ENCODE results near the gene DERL3.
A peak's percentile ranks its signal among the peaks of the same experiment; 100 is the strongest.

The DERL3 gene

GRCh38 chr22:23847310-23847920 is 8.6 kb upstream of the DERL3 start:
- Histone ChIP-seq H3K36me3 (replicated peaks; ENCODE audit: low read depth, low read length) (no peaks in the 10 kb centered on the region), H3K27me3 (ENCODE audit: low read depth, low read length) (0 out of 2 replicates have a peak, but pooled peaks cover 3% of the 10 kb centered on the region), H3K4me1 (ENCODE audit: low read length) (peaks cover 68% of the 10 kb centered on the region), H2AFZ (ENCODE audit: low read depth, low read length) (no peak overlapping the region), H3K9ac (ENCODE audit: low read length) (no peak overlapping the region), H3K4me3 (ENCODE audit: low read length) (no peak overlapping the region), H3K79me2 (ENCODE audit: low read length) (no peaks in the 10 kb centered on the region), H3K4me2 (ENCODE audit: low read length) (peak overlapping the region; percentile 37), H4K20me1 (ENCODE audit: insufficient read depth, low read length) (no peaks in the 10 kb centered on the region), H3K27ac (ENCODE audit: low read length) (no peak overlapping the region), H3K9me3 (ENCODE audit: insufficient read depth, low read length) (no peaks in the 10 kb centered on the region)
- TF ChIP-seq CTCF (IDR thresholded peaks at IDR 0.05; ENCODE audit: low read depth, low read length), result no peak
- TF ChIP-seq EZH2phosphoT487 (IDR thresholded peaks at IDR 0.05; ENCODE audit: low read depth), result no peak

- no peak overlapping the region for H3K9ac ChIP-seq (ENCODE audit: low read length)
- no peak overlapping the region for H3K27ac ChIP-seq (ENCODE audit: low read length)
- no peak overlapping the region for H2AFZ ChIP-seq (ENCODE audit: low read depth, low read length)
- H3K27me3 ChIP-seq (ENCODE audit: low read depth, low read length), result no peaks in the 10 kb centered on the region
- H3K4me3 ChIP-seq (ENCODE audit: low read length), result no peak overlapping the region
- H4K20me1 ChIP-seq (ENCODE audit: insufficient read depth, low read length), result no peaks in the 10 kb centered on the region
- H3K9me3 ChIP-seq (ENCODE audit: insufficient read depth, low read length), result no peaks in the 10 kb centered on the region
- TF ChIP-seq CTCF (IDR thresholded peaks at IDR 0.05; ENCODE audit: low read depth, low read length) (no peak), EZH2phosphoT487 (IDR thresholded peaks at IDR 0.05; ENCODE audit: low read depth) (no peak)
- no peaks in the 10 kb centered on the region for H3K36me3 ChIP-seq (replicated peaks; ENCODE audit: low read depth, low read length)
- H3K4me2 ChIP-seq (ENCODE audit: low read length), result peak overlapping the region; percentile 28; the same call in 1 of the 2 replicates
- H3K79me2 ChIP-seq (ENCODE audit: low read length), result no peaks in the 10 kb centered on the region
- peaks cover 63% of the 10 kb centered on the region for H3K4me1 ChIP-seq (ENCODE audit: low read length)
Measured at GRCh38 chr22:23846081-23846469, 7.3 kb upstream of the DERL3 start.

- H3K9me3 ChIP-seq (ENCODE audit: insufficient read depth, low read length), result no peaks in the 10 kb centered on the region
- no peaks in the 10 kb centered on the region for H4K20me1 ChIP-seq (ENCODE audit: insufficient read depth, low read length)
- H3K27me3 ChIP-seq (ENCODE audit: low read depth, low read length), result no peaks in the 10 kb centered on the region
- no peak overlapping the region for H3K4me2 ChIP-seq (ENCODE audit: low read length)
- H2AFZ ChIP-seq (ENCODE audit: low read depth, low read length), result no peak overlapping the region
- peaks cover 57% of the 10 kb centered on the region for H3K4me1 ChIP-seq (ENCODE audit: low read length)
- H3K4me3 ChIP-seq (ENCODE audit: low read length), result no peak overlapping the region
- TF ChIP-seq EZH2phosphoT487 (IDR thresholded peaks at IDR 0.05; ENCODE audit: low read depth) (no peak), CTCF (IDR thresholded peaks at IDR 0.05; ENCODE audit: low read depth, low read length) (no peak)
- no peaks in the 10 kb centered on the region for H3K36me3 ChIP-seq (replicated peaks; ENCODE audit: low read depth, low read length)
- H3K9ac ChIP-seq (ENCODE audit: low read length), result no peak overlapping the region
- no peaks in the 10 kb centered on the region for H3K79me2 ChIP-seq (ENCODE audit: low read length)
- H3K27ac ChIP-seq (ENCODE audit: low read length), result no peak overlapping the region
Measured at GRCh38 chr22:23845265-23846080, 6.7 kb upstream of the DERL3 start.

- H3K79me2 ChIP-seq (ENCODE audit: low read length), result no peaks in the 10 kb centered on the region
- peak overlapping the region; percentile 42 for H3K4me2 ChIP-seq (ENCODE audit: low read length)
- no peak overlapping the region; the same call in 1 of the 2 replicates for H2AFZ ChIP-seq (ENCODE audit: low read depth, low read length)
- H3K27ac ChIP-seq (ENCODE audit: low read length), result no peak overlapping the region
- no peak for TF ChIP-seq EZH2phosphoT487 (IDR thresholded peaks at IDR 0.05; ENCODE audit: low read depth)
- no peak for TF ChIP-seq CTCF (IDR thresholded peaks at IDR 0.05; ENCODE audit: low read depth, low read length)
- H3K27me3 ChIP-seq (ENCODE audit: low read depth, low read length), result no peaks in the 10 kb centered on the region
- no peak overlapping the region for H3K9ac ChIP-seq (ENCODE audit: low read length)
- H3K4me1 ChIP-seq (ENCODE audit: low read length), result peaks cover 52% of the 10 kb centered on the region
- H3K9me3 ChIP-seq (ENCODE audit: insufficient read depth, low read length), result no peaks in the 10 kb centered on the region
- no peak overlapping the region for H3K4me3 ChIP-seq (ENCODE audit: low read length)
- no peaks in the 10 kb centered on the region for H4K20me1 ChIP-seq (ENCODE audit: insufficient read depth, low read length)
- no peaks in the 10 kb centered on the region for H3K36me3 ChIP-seq (replicated peaks; ENCODE audit: low read depth, low read length)
Measured at GRCh38 chr22:23844739-23845202, 6.0 kb upstream of the DERL3 start.
